ENCODE results near the gene CDC5L. TPM values are rescaled to one million over a fixed set of nuclear protein-coding genes. Genes with fewer than 3 reads are reported as not detected.
A peak's percentile ranks its signal among the peaks of the same experiment; 100 is the strongest.

CDC5L gene
- total and polyA plus RNA-seq, 2 experiments from 2014 or later: 17.1 to 20.3 TPM

DNA sequence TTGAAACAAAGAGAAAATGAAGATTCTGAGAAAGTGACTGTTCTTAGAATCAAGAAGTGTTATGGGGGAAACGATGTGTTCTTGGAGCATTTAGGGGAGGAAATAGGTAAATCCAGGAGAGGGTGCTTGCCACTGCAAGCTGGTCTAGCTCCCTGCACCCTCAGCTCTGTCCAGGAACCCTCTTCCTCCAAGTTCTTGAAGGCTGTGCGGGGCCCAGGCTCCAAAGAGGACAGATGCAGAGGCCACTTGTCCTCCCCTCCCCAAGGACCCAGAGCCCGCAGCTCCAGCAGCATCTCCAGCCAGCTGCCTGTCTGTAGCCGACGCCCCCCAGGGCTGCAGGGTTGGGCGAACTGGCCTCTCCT lies 87.9 kb downstream of the CDC5L start:
- no peaks in the 10 kb centered on the region for H3K36me3 ChIP-seq

DNA sequence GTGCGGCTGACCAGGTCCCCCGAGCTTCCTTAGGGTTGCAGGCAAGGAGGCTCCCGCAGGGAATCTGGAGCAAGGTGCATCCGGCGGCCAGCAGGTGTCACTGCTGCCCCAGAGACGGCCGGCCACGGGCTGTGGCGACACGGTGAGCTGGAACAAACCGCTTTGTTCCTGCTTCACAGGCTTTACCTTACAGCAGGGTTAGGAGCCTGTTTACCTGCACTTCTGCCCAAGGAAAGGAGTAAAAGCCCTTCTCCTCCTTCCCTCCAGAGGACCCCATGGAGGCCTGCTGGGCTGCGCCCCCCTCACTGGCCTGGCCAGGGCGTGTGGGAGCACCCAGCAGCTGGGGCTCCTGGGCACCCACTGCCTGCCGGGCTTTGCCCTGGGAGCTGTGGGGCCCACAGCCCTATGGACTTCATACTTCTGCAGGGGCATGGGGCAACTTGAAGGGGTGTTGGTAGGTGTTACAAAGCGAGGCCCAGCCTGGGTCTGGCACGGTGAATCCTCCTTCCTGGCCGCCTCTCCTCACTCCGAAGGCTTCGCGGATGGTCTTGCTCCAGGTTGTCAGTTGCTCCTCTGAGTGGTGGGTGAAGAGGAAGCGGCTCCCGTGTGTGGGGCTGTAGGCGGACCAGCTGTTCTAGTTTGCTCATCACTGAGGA lies 88.4 kb downstream of the CDC5L start:
- DNase-seq (ENCODE audit: low read depth in 1 of 2, low spot score in 1 of 2): peak; percentile 87 to 89
- H3K27me3 ChIP-seq: no peaks in the 10 kb centered on the region
- H3K4me3 ChIP-seq: no peak overlapping the region
- no peaks in the 10 kb centered on the region for H3K9me3 ChIP-seq (ENCODE audit: low read depth)
- H3K27ac ChIP-seq: no peak overlapping the region
- TF ChIP-seq, protein P1, sequence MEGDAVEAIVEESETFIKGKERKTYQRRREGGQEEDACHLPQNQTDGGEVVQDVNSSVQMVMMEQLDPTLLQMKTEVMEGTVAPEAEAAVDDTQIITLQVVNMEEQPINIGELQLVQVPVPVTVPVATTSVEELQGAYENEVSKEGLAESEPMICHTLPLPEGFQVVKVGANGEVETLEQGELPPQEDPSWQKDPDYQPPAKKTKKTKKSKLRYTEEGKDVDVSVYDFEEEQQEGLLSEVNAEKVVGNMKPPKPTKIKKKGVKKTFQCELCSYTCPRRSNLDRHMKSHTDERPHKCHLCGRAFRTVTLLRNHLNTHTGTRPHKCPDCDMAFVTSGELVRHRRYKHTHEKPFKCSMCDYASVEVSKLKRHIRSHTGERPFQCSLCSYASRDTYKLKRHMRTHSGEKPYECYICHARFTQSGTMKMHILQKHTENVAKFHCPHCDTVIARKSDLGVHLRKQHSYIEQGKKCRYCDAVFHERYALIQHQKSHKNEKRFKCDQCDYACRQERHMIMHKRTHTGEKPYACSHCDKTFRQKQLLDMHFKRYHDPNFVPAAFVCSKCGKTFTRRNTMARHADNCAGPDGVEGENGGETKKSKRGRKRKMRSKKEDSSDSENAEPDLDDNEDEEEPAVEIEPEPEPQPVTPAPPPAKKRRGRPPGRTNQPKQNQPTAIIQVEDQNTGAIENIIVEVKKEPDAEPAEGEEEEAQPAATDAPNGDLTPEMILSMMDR (IDR thresholded peaks at IDR 0.05; ENCODE audit: low read depth, low read length): peak; percentile 91
- peaks cover 16% of the 10 kb centered on the region for H3K4me1 ChIP-seq (ENCODE audit: low read depth)
- H3K36me3 ChIP-seq: no peaks in the 10 kb centered on the region

More for the DNA sequence above, 87.9 kb downstream of the CDC5L start:
- Histone ChIP-seq H3K4me3 (no peak overlapping the region), H3K4me1 (ENCODE audit: low read depth) (peaks cover 16% of the 10 kb centered on the region), H3K9me3 (ENCODE audit: low read depth) (no peaks in the 10 kb centered on the region), H3K27me3 (no peaks in the 10 kb centered on the region), H3K27ac (no peak overlapping the region)
- TF ChIP-seq, protein P1 (IDR thresholded peaks at IDR 0.05; ENCODE audit: low read depth, low read length): no peak
- no peak for DNase-seq (ENCODE audit: low read depth in 1 of 2, low spot score in 1 of 2)

DNA sequence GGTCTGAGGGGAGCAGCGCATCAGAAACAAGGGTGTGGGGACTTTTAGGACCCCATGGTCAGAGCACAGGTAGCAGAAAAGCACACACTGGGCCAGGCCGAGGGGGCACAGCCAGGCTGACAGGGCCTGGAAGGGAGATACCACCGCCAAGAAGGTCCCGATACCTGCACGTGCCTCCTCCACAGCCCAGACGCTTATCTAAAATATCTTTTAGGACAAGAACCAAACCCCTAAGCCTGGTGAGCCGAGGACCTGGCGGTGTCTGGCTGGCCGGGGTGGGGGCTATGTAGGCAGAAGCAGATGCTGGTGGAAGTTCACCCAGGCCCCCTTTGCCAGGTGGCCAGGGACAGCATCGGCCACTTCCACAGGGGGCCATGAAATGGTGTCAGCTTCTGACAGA lies 89.3 kb downstream of the CDC5L start:
- Histone ChIP-seq H3K4me1 (ENCODE audit: low read depth) (peaks cover 8% of the 10 kb centered on the region), H3K9me3 (ENCODE audit: low read depth) (no peaks in the 10 kb centered on the region), H3K36me3 (no peaks in the 10 kb centered on the region), H3K27me3 (no peaks in the 10 kb centered on the region), H3K27ac (no peak overlapping the region), H3K4me3 (no peak overlapping the region)
- TF ChIP-seq, protein P1 (IDR thresholded peaks at IDR 0.05; ENCODE audit: low read depth, low read length): no peak
- DNase-seq (ENCODE audit: low read depth in 1 of 2, low spot score in 1 of 2): no peak

DNA sequence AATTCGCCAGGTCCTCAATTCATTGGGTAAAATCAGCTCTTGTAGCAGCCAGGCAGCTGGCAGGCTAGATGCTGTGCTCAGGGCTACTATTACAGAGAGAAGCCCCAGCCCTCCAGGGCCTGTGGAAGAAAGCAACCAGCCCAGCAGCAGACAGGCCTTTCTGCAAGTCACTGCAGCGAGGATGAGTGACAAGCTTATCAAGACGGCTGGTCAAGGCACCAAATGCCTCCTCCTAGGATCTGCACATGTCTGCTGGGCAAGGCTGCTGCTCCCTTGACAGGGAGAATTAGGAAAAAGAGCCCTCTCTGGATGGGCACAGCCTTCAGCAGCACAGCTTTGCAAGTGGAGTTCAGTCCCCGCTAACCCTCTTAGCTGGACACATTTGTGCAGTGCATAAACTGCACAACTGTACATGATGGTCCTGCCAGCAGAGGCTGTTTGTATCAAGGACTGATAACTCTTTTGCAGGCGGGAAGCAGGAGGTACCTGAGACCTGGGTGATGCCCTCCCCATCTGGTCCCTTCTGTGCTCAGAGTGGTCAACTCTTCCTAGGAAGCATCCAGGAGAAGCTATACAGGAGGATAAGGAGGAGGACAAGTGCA lies 89.9 kb downstream of the CDC5L start:
- Histone ChIP-seq H3K4me1 (ENCODE audit: low read depth) (peaks cover 5% of the 10 kb centered on the region), H3K4me3 (no peak overlapping the region), H3K27me3 (no peaks in the 10 kb centered on the region), H3K9me3 (ENCODE audit: low read depth) (no peaks in the 10 kb centered on the region), H3K27ac (no peak overlapping the region), H3K36me3 (no peaks in the 10 kb centered on the region)
- DNase-seq (ENCODE audit: low read depth in 1 of 2, low spot score in 1 of 2): no peak
- TF ChIP-seq, protein P1 (IDR thresholded peaks at IDR 0.05; ENCODE audit: low read depth, low read length): no peak

DNA sequence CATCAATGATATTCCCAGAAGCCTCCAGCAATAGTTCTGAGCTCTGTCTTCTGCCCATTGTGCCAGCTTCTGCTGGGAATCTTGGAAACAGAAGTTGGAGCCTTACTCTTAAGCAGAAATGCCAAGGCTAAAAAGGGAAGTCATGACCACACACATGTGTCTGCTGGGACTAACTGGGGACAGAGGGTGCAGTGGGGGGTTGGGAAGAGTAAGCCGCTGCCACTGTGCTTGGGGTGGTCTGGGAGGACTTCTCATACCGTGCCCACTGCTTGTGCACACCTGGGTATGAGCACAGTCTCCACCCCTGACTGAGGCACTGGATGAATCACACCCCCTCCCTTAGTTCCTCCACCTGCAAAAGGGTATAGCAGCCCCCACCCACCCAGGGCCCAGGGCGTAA lies 90.7 kb downstream of the CDC5L start:
- Histone ChIP-seq H3K9me3 (ENCODE audit: low read depth) (no peaks in the 10 kb centered on the region), H3K27me3 (no peaks in the 10 kb centered on the region), H3K36me3 (no peaks in the 10 kb centered on the region), H3K27ac (no peak overlapping the region), H3K4me1 (ENCODE audit: low read depth) (peaks cover 5% of the 10 kb centered on the region), H3K4me3 (no peak overlapping the region)
- DNase-seq (ENCODE audit: low read depth in 1 of 2, low spot score in 1 of 2): no peak
- TF ChIP-seq, protein P1 (IDR thresholded peaks at IDR 0.05; ENCODE audit: low read depth, low read length): no peak

Data from cardiac muscle cell (in vitro differentiated cells and primary cell).